ENCODE measurements around the gene C16orf54.
"Not testable (repeated sequence)": the region's sequence is repeated elsewhere in the genome, so short reads cannot be mapped to it uniquely, and the experiment has no call there.

C16orf54 gene

DNA sequence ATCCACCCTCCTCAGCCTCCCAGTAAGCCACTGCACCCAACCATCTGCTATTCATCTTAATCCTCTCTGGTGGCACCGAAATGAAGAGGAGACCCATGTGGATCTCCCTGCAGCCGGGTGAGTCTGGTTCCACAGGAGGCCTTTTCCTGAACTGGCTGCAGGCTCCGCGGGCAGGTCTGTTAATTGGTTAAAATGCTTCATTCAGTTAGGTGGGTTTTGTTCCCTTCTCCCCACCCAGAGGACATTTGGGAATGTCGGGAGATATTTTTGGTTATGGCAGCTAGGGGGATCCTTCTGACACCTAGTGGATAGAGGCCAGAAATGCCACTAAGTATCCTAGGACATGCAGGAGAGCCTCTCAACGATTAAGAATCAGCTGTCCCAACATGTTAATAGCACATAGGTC lies 16.7 kb downstream of the C16orf54 start:
- Histone ChIP-seq H3K4me3 (no peak overlapping the region), H3K36me3 (no peaks in the 10 kb centered on the region), H3K27me3 (peaks cover 0 to 26% of the 10 kb centered on the region in 2 donors), H3K27ac (no peak overlapping the region), H3K9me3 (no peaks in the 10 kb centered on the region), H3K4me1 (no peaks in the 10 kb centered on the region)
- TF ChIP-seq, protein P1, sequence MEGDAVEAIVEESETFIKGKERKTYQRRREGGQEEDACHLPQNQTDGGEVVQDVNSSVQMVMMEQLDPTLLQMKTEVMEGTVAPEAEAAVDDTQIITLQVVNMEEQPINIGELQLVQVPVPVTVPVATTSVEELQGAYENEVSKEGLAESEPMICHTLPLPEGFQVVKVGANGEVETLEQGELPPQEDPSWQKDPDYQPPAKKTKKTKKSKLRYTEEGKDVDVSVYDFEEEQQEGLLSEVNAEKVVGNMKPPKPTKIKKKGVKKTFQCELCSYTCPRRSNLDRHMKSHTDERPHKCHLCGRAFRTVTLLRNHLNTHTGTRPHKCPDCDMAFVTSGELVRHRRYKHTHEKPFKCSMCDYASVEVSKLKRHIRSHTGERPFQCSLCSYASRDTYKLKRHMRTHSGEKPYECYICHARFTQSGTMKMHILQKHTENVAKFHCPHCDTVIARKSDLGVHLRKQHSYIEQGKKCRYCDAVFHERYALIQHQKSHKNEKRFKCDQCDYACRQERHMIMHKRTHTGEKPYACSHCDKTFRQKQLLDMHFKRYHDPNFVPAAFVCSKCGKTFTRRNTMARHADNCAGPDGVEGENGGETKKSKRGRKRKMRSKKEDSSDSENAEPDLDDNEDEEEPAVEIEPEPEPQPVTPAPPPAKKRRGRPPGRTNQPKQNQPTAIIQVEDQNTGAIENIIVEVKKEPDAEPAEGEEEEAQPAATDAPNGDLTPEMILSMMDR (IDR thresholded peaks at IDR 0.05): peak; percentile 32 to 35
- intact Hi-C loops (cut with DNase I; ENCODE audit: low total_unique reads): no loop called here
- no peak for DNase-seq

DNA sequence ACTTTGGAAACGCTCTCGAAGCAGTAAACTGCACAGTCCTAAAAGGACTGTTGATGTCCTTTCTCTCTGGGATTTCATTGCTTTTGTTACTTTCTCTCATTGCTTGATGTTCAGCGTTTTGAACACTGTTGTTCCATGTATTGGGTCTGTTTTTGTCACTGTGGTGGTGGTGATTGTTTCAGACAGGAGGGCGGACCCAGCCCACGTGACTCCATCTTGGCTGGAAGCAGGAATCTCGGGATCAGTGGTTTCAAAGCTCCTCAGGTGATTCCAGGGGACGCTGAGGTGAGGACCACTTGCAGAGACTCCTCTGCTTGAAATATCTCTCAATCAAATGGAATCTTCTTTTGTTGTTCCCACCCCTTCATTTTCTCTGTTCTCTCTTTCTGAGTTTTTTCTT lies 18.3 kb downstream of the C16orf54 start:
- TF ChIP-seq, protein P1 (IDR thresholded peaks at IDR 0.05): no peak
- no peaks in the 10 kb centered on the region for H3K9me3 ChIP-seq
- intact Hi-C loops (cut with DNase I; ENCODE audit: low total_unique reads): no loop called here
- H3K4me3 ChIP-seq: no peak overlapping the region
- no peaks in the 10 kb centered on the region for H3K4me1 ChIP-seq
- no peaks in the 10 kb centered on the region for H3K36me3 ChIP-seq
- no peak for DNase-seq
- H3K27me3 ChIP-seq: peaks cover 0 to 20% of the 10 kb centered on the region in 2 donors
- no peak overlapping the region for H3K27ac ChIP-seq

DNA sequence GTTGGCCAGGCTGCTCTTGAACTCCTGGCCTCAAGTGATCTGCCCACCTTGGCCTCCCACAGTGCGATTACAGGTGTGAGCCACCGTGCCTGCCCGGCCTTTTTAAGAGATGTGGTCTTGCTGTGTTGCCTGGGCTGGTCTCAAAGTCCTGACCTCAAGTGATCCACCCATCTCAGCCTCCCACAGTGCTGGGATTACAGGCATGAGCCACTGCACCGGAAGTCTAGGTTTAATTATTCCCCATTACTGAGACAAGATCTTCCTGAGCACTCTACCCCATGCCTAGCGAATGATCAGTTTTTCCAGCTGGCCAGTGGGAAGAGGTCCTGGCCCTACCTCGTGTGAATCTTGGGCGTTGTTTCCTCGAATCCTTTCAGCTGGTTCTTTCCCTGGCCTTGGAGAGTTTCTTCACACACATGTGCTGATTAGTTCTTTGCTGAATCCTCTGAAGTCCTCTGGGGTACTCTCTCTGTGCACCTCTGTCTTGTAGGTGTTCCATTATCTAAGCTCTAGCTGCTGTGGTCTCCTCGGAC lies 18.9 kb downstream of the C16orf54 start:
- Histone ChIP-seq H3K4me1 (no peaks in the 10 kb centered on the region), H3K4me3 (no peak overlapping the region), H3K9me3 (no peaks in the 10 kb centered on the region), H3K36me3 (no peaks in the 10 kb centered on the region), H3K27me3 (peaks cover 0 to 20% of the 10 kb centered on the region in 2 donors), H3K27ac (no peak overlapping the region)
- no peak for DNase-seq
- TF ChIP-seq, protein P1 (IDR thresholded peaks at IDR 0.05): no peak
- intact Hi-C loops (cut with DNase I; ENCODE audit: low total_unique reads): no loop called here

DNA sequence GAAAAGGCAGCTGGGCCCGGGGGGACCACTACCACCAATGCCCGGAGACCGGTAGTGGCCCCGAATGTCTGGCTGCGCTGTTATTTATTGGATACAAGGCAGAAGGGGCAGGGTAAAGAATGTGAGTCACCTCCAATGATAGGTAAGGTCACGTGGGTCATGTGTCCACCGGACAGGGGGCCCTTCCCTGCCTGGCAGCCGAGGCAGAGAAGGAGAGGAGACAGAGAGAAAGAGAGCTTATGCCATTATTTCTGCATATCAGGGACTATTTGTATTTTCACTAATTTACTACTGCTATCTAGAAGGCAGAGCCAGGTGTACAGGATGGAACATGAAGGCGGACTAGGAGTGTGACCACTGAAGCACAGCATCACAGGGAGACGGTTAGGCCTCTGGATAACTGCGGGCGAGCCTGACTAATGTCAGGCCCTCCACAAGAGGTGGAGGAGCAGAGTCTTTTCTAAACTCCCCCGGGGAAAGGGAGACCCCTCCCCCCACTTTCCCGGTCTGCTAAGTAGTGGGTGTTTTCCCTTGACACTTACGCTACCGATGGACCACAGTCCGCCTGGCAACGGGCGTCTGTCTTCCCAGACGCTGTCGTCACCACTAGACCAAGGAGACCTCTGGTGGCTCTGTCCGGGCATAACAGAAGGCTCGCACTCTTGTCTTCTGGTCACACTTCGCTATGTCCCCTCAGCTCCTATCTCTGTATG lies 24.5 kb downstream of the C16orf54 start:
- H3K27ac ChIP-seq; H3K4me3 ChIP-seq; H3K4me1 ChIP-seq; H3K27me3 ChIP-seq; intact Hi-C loops (cut with DNase I; ENCODE audit: low total_unique reads); H3K36me3 ChIP-seq; H3K9me3 ChIP-seq: not testable (repeated sequence)
- TF ChIP-seq, protein P1 (IDR thresholded peaks at IDR 0.05): peak; percentile 45 to 53
- peak; percentile 62 to 72 for DNase-seq

DNA sequence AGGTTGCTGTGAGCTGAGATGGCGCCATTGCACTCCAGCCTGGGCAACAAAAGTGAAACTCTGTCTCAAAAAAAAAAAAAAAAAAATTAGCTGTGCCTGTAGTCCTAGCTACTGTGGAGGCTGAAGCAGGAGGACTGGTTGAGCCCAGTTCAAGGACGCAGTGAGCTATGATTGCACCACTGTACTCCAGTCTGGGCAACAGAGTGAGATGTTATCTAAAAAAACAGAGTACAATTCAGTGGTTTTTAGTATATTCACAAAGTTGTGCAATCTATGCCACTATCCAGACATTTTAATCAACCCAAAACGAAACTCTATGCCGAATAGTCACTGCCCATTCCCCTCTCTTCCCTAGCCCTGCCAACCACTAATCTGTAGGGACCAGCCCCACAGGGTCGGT lies 25.1 kb downstream of the C16orf54 start:
- no peaks in the 10 kb centered on the region for H3K36me3 ChIP-seq
- no peak overlapping the region for H3K4me3 ChIP-seq
- DNase-seq: no peak
- H3K9me3 ChIP-seq: no peaks in the 10 kb centered on the region
- TF ChIP-seq, protein P1 (IDR thresholded peaks at IDR 0.05): no peak
- intact Hi-C loops (cut with DNase I; ENCODE audit: low total_unique reads): no loop called here
- H3K4me1 ChIP-seq: peaks cover 0 to 3% (median 0%) of the 10 kb centered on the region in 4 donors
- no peaks in the 10 kb centered on the region for H3K27me3 ChIP-seq
- H3K27ac ChIP-seq: no peak overlapping the region
